Loucy (cell line): ENCODE measurements around the gene COL8A1.

ENCODE experiments used
- CTCF ChIP-seq: fragments of 200-600 bp; sonication (generic); conservative IDR thresholded peaks from 2 replicates; pipeline ENCODE4 v1.5.1; 2014; ENCODE audit warnings: mild to moderate bottlenecking, antibody characterized with exemption, low read length
- EZH2phosphoT487 ChIP-seq: fragments of 200-600 bp; IDR thresholded peaks from 2 replicates; pipeline ENCODE4 v1.6.1; 2018; ENCODE audit warnings: antibody characterized with exemption, mild to moderate bottlenecking, moderate library complexity, borderline replicate concordance

- TF ChIP-seq CTCF (no peak), EZH2phosphoT487 (no peak)
Measured at GRCh38 chr3:99777210-99777549, 138.8 kb downstream of the COL8A1 start.
